ENCODE data around the gene KCNIP4. TPM values are rescaled to one million over a fixed set of nuclear protein-coding genes. Genes with fewer than 3 reads are reported as not detected.

Gene KCNIP4
- total RNA-seq, 1 experiment from 2014 or later: 0.91 TPM

DNA sequence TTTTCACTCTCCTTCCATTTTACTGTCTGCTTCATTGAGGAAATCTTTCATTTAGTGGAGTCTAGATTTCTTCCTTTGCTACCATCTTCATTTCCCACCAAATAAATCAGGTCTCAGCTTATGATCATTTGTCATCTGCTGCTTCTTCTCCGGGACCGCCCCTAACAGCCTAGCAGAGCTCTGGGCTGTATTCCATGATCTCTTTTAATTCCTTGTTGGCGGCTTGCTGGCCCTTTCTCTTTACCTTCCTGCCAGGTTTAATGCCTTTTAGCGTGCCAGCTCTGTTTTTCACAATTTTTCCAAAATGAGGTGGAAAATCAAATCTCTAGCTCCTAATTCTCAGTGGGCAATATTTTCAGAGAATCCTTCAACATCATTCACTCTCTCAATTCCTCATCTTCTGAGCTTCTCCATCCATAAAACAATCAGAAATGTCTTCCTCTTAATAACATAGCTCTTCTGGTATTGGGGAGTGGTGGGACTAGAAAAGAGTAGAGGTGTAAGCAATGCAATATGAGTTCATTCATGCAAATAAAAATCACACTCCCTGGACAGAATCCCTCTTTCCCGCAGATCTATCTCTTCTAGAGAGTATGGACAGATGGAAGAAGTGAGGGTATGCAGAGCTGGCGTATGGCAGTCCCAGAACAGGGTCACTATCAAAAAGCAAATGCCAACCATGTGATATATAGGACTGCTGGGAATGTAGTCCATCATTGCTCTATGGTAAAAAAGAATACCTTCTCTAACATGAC is 491.3 kb downstream of the KCNIP4 start:
- no TSS peak for BruUV-seq (replicated peaks)
- Mint-ChIP-seq H3K4me3 (ENCODE audit: unreplicated experiment) (no peak overlapping the region), H3K9me3 (ENCODE audit: unreplicated experiment) (no peaks in the 10 kb centered on the region), H3K36me3 (ENCODE audit: insufficient read depth, unreplicated experiment) (no peaks in the 10 kb centered on the region), H3K4me1 (ENCODE audit: insufficient read depth, unreplicated experiment) (peaks cover 8% of the 10 kb centered on the region), H3K27ac (ENCODE audit: low read depth, unreplicated experiment) (no peak overlapping the region), H3K27me3 (ENCODE audit: insufficient read depth, unreplicated experiment) (no peaks in the 10 kb centered on the region)
- no peak for DNase-seq (ENCODE audit: unreplicated experiment)
- CTCF ChIA-PET: interaction anchor here (0.7 to 3.7 kb wide), 4 partner anchors 10 to 473 kb away, joined by 3 to 23 read pairs (median 6); no protein-coding TSS in a partner anchor
- POLR2A ChIA-PET: interaction anchor here (0.8 kb wide), 1 partner anchor 9 kb away, joined by 3 read pairs; no protein-coding TSS in a partner anchor
- intact Hi-C loops (cut with micrococcal nuclease): no loop called here
- no peak for TF ChIP-seq CTCF (IDR thresholded peaks at IDR 0.05; ENCODE audit: unreplicated experiment)

DNA sequence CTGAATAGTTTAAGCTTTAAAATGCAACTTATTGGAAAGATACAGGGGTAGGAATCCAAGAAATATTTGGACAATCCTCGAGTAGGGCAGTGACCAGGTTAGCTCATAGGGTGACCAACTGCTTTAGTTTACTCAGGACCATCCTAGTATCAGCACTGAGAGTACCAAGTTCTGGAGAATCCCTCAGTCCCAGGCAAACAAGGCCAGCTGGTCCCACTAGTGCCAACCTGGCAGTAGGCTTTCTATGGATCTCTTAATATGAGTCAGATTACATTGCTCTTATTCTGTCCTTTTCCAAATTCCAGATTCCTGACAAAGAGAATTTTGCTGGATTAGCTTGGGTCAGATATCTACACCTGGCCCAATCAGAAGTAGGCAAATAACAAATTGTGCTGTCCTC is 493.7 kb downstream of the KCNIP4 start:
- ChIA-PET POLR2A (no interaction called here), CTCF (interaction anchor here (0.6 to 3.9 kb wide), 4 partner anchors 14 to 1339 kb away, joined by 3 to 21 read pairs (median 4); no protein-coding TSS in a partner anchor)
- no peak for TF ChIP-seq CTCF (IDR thresholded peaks at IDR 0.05; ENCODE audit: unreplicated experiment)
- Mint-ChIP-seq H3K27ac (ENCODE audit: low read depth, unreplicated experiment) (no peak overlapping the region), H3K4me1 (ENCODE audit: insufficient read depth, unreplicated experiment) (peaks cover 21% of the 10 kb centered on the region), H3K9me3 (ENCODE audit: unreplicated experiment) (no peaks in the 10 kb centered on the region), H3K36me3 (ENCODE audit: insufficient read depth, unreplicated experiment) (no peaks in the 10 kb centered on the region), H3K27me3 (ENCODE audit: insufficient read depth, unreplicated experiment) (no peaks in the 10 kb centered on the region), H3K4me3 (ENCODE audit: unreplicated experiment) (no peak overlapping the region)
- DNase-seq (ENCODE audit: unreplicated experiment): no peak
- intact Hi-C loops (cut with micrococcal nuclease): no loop called here
- no TSS peak for BruUV-seq (replicated peaks)

GRCh38 chr4:21454201-21454600 is 494.4 kb downstream of the KCNIP4 start:
- TF ChIP-seq CTCF (IDR thresholded peaks at IDR 0.05; ENCODE audit: unreplicated experiment): no peak
- H3K4me1 Mint-ChIP-seq (ENCODE audit: insufficient read depth, unreplicated experiment): peaks cover 21% of the 10 kb centered on the region
- no peaks in the 10 kb centered on the region for H3K27me3 Mint-ChIP-seq (ENCODE audit: insufficient read depth, unreplicated experiment)
- H3K9me3 Mint-ChIP-seq (ENCODE audit: unreplicated experiment): no peaks in the 10 kb centered on the region
- no peak overlapping the region for H3K4me3 Mint-ChIP-seq (ENCODE audit: unreplicated experiment)
- POLR2A ChIA-PET: no interaction called here
- intact Hi-C loops (cut with micrococcal nuclease): no loop called here
- H3K36me3 Mint-ChIP-seq (ENCODE audit: insufficient read depth, unreplicated experiment): no peaks in the 10 kb centered on the region
- BruUV-seq (replicated peaks): no TSS peak
- no peak overlapping the region for H3K27ac Mint-ChIP-seq (ENCODE audit: low read depth, unreplicated experiment)
- CTCF ChIA-PET: interaction anchor here (0.7 to 3.9 kb wide), 3 partner anchors 15 to 1339 kb away, joined by 3 to 21 read pairs (median 4); no protein-coding TSS in a partner anchor
- no peak for DNase-seq (ENCODE audit: unreplicated experiment)

DNA sequence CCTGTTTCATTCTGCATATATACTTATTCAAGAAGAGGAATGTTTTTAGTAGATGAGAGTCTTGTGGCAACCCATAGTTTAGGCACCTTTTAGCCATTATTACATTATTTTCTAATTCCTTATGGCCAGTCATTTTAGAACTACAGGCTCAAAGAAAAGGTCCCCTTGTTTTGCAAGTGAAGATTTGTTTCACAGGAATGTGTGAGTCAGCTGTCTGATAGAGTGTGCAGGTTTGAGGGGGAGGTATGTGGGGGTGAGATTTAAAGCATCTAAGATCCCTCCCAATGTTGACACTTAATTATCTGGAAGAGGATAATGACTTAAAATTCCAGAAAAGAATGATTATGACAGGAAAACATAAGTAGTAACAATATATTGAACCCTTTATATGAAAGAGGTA is 495.6 kb downstream of the KCNIP4 start:
- DNase-seq (ENCODE audit: unreplicated experiment): no peak
- Mint-ChIP-seq H3K36me3 (ENCODE audit: insufficient read depth, unreplicated experiment) (no peaks in the 10 kb centered on the region), H3K4me1 (ENCODE audit: insufficient read depth, unreplicated experiment) (peaks cover 24% of the 10 kb centered on the region), H3K27me3 (ENCODE audit: insufficient read depth, unreplicated experiment) (no peaks in the 10 kb centered on the region), H3K9me3 (ENCODE audit: unreplicated experiment) (no peaks in the 10 kb centered on the region), H3K27ac (ENCODE audit: low read depth, unreplicated experiment) (no peak overlapping the region), H3K4me3 (ENCODE audit: unreplicated experiment) (no peak overlapping the region)
- no TSS peak for BruUV-seq (replicated peaks)
- ChIA-PET CTCF (interaction anchor here (1.1 to 3.9 kb wide), 2 partner anchors 16 to 267 kb away, joined by 3 to 21 read pairs; no protein-coding TSS in a partner anchor), POLR2A (interaction anchor here (0.7 kb wide), 1 partner anchor 267 kb away, joined by 3 read pairs; no protein-coding TSS in a partner anchor)
- intact Hi-C loops (cut with micrococcal nuclease): no loop called here
- TF ChIP-seq CTCF (IDR thresholded peaks at IDR 0.05; ENCODE audit: unreplicated experiment): no peak
